ENCODE data around the gene NCAPD2. TPM values are rescaled to one million over a fixed set of nuclear protein-coding genes. Genes with fewer than 3 reads are reported as not detected.
A peak's percentile ranks its signal among the peaks of the same experiment; 100 is the strongest.
"Not testable (repeated sequence)": the region's sequence is repeated elsewhere in the genome, so short reads cannot be mapped to it uniquely, and the experiment has no call there.

Gene NCAPD2
- total RNA-seq, 1 experiment from 2014 or later: 53.5 TPM

DNA sequence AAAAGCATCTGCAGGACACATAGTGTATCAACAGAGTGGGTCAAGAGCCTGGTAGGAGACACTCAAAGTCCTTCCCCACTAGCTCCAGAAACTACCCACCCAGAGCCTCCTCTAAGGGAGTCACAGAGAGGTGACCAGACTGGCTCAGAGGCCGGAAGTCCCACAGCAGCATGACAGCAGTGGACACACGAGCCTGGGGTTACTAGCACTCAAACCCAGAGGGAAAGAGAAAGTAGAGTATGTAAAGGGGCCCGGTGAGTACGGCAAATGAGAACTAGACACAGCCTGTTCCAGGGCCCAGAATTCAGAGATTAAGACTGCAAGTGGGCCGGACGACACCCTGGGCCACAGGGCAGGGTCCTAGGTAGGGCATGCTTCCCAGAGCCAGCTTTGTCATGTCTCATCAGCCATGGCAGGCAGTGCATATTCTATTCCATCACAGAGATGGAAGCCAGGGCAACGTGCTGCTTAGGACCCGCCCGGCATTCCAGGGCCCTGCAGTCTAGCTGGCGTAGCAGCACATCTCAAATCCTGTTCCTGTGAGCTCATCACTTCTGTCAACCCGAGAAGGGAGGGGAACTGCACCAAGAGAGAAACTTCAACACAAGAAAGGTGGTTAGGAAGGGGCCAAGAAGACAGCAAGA is 57.7 kb downstream of the NCAPD2 start:
- in situ Hi-C loops (cut with HindIII; ENCODE audit: low pct_unique_long_range_greater_than_20kb, low sequenced_read_pairs): no loop called here
- no peak for DNase-seq (ENCODE audit: low read depth, low spot score)

GRCh38 chr12:6552140-6552551 is 58.2 kb downstream of the NCAPD2 start:
- no peak for DNase-seq (ENCODE audit: low read depth, low spot score)
- in situ Hi-C loops (cut with HindIII; ENCODE audit: low pct_unique_long_range_greater_than_20kb, low sequenced_read_pairs): no loop called here

- DNase-seq (ENCODE audit: low read depth, low spot score): peak; percentile 84
- in situ Hi-C loops (cut with HindIII; ENCODE audit: low pct_unique_long_range_greater_than_20kb, low sequenced_read_pairs): no loop called here
Measured at GRCh38 chr12:6553051-6553868, 59.4 kb downstream of the NCAPD2 start.

- peak; percentile 85 for DNase-seq (ENCODE audit: low read depth, low spot score)
- in situ Hi-C loops (cut with HindIII; ENCODE audit: low pct_unique_long_range_greater_than_20kb, low sequenced_read_pairs): no loop called here
Measured at GRCh38 chr12:6554168-6555017, 60.5 kb downstream of the NCAPD2 start.

- peak; percentile 15 for DNase-seq (ENCODE audit: low read depth, low spot score)
- in situ Hi-C loops (cut with HindIII; ENCODE audit: low pct_unique_long_range_greater_than_20kb, low sequenced_read_pairs): no loop called here
Measured at GRCh38 chr12:6555018-6555691, 61.3 kb downstream of the NCAPD2 start.

GRCh38 chr12:6556496-6556817 is 62.6 kb downstream of the NCAPD2 start:
- in situ Hi-C loops (cut with HindIII; ENCODE audit: low pct_unique_long_range_greater_than_20kb, low sequenced_read_pairs); DNase-seq (ENCODE audit: low read depth, low spot score): not testable (repeated sequence)

- DNase-seq (ENCODE audit: low read depth, low spot score): no peak
- in situ Hi-C loops (cut with HindIII; ENCODE audit: low pct_unique_long_range_greater_than_20kb, low sequenced_read_pairs): no loop called here
Measured at GRCh38 chr12:6556857-6557256, 63.0 kb downstream of the NCAPD2 start.

DNA sequence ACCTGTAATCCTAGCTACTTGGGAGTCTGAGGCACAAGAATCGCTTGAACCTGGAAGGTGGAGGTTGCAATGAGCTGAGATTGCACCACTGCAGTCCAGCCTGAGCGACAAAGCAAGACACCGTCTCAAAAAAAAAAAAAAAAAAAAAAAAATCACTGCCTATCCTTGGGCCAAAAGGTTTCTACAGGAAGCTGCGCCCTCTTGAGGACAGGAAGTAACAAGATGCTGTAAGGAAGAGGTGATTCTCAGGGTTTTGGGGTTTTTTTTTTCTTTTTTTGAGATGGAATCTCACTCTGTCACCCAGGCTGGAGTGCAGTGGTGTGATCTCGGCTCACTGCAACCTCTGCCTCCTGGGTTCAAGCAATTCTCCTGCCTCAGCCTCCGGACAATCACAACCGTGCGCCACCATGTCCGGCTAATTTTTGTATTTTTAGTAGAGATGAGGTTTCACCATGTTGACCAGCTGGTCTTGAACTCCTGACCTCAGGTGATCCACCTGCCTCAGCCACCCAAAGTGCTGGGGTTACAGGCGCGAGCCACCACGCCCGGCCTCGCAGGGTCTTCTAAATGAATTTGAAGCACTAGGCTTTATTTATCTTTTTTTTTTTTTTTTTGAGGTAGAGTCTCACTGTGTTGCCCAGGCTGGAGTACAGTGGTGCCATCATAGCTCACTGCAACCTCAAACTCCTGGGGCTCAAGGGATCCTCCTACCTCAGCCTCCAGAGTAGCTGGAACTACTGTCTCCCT is 64.3 kb downstream of the NCAPD2 start:
- in situ Hi-C loops (cut with HindIII; ENCODE audit: low pct_unique_long_range_greater_than_20kb, low sequenced_read_pairs): not testable (repeated sequence)
- peak; percentile 90 for DNase-seq (ENCODE audit: low read depth, low spot score)

DNA sequence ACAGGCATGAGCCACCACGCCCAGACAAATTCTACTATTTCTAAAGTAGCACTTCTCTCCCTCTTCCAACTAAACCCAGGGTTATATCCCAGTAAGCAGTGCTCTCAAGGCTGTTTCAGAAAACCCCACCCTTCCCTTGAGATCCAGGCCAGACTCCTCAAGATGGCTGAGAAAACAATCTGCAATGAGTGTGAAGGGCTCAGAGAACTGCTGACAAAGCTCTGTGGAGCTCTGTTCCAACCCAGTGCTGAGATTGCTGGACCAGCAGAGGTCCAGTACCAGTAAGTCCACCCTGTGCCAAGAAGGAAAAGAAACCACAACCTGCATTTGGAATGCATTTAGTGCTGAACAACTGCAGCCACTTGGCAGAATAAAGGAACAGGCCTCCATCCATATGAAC is 65.6 kb downstream of the NCAPD2 start:
- DNase-seq (ENCODE audit: low read depth, low spot score): no peak
- in situ Hi-C loops (cut with HindIII; ENCODE audit: low pct_unique_long_range_greater_than_20kb, low sequenced_read_pairs): no loop called here

DNA sequence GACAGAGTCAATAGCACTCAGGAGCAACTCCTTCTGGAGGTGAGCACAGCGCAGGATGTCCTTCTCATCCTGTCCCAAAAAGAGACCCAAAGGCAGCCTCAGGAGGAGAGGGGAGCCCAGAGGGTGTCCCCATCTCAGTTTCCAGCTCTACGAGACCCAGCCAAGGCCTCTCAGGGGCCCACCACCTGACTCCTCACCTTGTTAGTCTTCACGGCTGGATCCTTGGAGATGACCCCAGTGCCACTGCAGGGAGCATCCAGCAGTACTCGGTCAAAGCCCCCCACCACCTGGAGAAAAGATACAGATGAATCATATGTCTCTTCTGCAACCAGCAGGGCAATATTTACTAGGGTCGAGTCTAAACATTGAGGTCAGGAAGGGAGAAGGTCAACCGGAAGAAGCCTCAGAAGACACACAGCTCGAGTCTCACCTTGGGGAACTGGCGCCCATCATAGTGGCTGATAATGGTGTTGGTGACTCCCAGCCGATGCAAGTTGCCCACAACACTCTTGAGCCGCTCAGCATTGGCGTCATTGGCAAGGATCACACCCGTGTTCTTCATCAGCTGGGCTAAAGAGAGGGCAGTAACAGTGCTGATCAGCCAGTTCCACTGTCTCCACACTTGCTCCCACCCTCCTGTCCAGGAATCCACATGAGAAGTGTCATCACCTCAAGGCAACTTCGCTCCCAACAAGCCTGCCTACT is 66.8 kb downstream of the NCAPD2 start:
- in situ Hi-C loops (cut with HindIII; ENCODE audit: low pct_unique_long_range_greater_than_20kb, low sequenced_read_pairs): no loop called here
- no peak for DNase-seq (ENCODE audit: low read depth, low spot score)

- DNase-seq (ENCODE audit: low read depth, low spot score): no peak
- in situ Hi-C loops (cut with HindIII; ENCODE audit: low pct_unique_long_range_greater_than_20kb, low sequenced_read_pairs): no loop called here
Measured at GRCh38 chr12:6562881-6563280, 69.0 kb downstream of the NCAPD2 start.

DNA sequence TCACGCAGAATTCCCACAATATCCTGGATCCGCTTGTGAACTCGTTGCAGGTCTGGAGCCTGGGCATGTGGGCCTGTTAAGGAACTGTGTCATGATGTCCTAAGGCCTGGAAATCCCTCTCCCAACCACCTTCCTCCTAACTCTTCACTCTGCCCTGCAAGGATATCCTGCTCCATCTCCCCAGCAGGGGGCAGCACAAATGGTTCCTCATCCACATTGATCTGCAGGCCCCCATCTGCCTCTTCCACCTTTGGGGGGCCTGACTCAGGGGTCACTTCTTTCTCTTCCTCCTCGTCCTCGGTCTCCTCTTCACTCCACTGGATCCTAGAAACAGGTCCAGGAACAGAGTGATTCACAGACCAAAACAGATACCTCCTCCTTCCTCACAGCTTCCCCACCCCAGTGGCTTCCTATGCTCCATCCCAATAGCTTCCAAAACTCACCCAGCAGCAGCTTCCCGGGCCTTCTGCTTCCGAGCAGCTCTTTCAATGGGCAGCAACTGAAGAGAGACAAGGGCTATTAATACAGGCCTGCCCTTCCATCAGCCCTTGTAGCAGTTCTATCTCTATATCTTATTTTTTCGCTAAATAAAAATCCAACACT is 69.6 kb downstream of the NCAPD2 start:
- DNase-seq (ENCODE audit: low read depth, low spot score): peak; percentile 74
- in situ Hi-C loops (cut with HindIII; ENCODE audit: low pct_unique_long_range_greater_than_20kb, low sequenced_read_pairs): no loop called here

GRCh38 chr12:6567112-6567670 is 73.3 kb downstream of the NCAPD2 start:
- in situ Hi-C loops (cut with HindIII; ENCODE audit: low pct_unique_long_range_greater_than_20kb, low sequenced_read_pairs): no loop called here
- DNase-seq (ENCODE audit: low read depth, low spot score): peak; percentile 17

DNA sequence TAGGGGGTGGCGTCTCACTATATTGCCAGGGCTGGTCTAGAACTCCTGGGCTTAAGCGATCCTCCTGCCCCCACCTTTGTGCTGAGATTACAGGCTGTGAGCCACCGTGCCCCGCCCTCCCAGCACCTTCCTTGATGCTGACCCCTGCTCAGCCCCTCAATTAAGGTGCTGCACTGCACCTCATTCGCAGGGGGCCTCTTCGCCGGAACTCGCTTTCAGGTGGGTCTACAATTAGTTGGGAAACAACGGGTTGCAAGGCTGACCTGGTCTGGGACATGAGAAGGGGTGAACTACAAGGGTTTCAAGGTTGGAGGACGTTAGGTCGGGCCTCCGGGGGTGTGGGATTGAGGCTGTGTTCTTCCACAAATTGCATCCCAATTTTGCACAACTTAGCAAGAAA is 75.4 kb downstream of the NCAPD2 start:
- in situ Hi-C loops (cut with HindIII; ENCODE audit: low pct_unique_long_range_greater_than_20kb, low sequenced_read_pairs): no loop called here
- no peak for DNase-seq (ENCODE audit: low read depth, low spot score)

DNA sequence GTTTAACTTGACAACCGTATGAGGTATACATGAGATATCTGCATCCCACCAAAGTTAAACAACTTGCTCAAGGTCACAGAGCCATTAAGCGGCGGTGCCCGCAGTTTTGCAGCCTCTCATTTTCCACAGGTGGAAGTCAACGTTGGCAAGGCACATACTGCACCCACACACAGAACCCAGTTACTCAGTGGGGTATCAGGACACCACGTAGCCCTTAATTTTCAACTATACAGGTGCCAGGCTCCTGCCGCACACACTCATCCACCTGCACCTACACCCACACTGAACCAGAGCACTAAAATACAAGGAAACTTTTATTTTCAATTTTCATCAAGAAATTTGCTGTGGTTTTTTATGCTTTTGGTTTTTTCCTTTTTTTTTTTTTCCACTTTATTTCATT is 75.9 kb downstream of the NCAPD2 start:
- DNase-seq (ENCODE audit: low read depth, low spot score): no peak
- in situ Hi-C loops (cut with HindIII; ENCODE audit: low pct_unique_long_range_greater_than_20kb, low sequenced_read_pairs): no loop called here

GRCh38 chr12:6570264-6570887 is 76.5 kb downstream of the NCAPD2 start:
- in situ Hi-C loops (cut with HindIII; ENCODE audit: low pct_unique_long_range_greater_than_20kb, low sequenced_read_pairs): no loop called here
- DNase-seq (ENCODE audit: low read depth, low spot score): peak; percentile 70

All from SK-MEL-5 (cell line).